Measurements from ENCODE around the gene IFIT5. TPM values are rescaled to one million over a fixed set of nuclear protein-coding genes. Genes with fewer than 3 reads are reported as not detected.

IFIT5 gene
- total and polyA plus RNA-seq, 11 donors = 5.4 to 21.0 (median 10.2) TPM

DNA sequence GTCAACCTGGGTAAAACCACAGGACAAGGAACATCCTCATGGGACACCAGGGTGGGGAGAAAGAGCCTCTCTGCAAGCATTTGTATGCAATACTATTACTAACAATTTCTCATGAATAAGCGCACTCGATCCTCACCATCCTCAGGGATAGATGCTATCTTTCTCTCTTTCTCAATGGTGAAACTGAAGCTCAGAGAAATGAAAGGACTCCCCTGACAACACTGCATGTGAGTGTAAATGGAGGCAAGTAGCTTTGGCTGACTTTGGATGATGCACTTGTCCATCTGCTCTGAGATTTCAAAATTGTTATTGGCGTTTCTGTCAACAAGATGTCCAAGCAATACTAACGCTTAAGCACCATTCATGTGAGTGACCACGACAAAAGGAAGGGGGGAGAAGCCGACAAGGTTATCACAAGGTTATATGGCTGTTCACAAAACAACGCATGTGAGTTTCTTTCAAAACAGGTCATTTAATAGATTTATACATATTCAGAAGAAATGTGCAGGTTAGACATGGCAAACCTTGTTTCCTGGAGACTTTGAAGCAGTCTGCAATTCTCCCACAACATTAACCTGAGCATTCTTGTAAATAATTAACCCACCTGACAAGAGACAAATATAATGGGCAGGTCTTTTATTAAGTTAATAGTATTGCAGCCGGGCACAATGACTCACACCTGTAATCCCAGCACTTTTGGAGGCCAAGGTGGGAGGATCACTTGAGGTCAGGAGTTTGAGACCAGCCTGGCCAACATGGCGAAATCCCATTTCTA, 54.0 kb downstream of the IFIT5 start:
- Histone ChIP-seq H3K4me1 (peaks cover 0 to 25% (median 0%) of the 10 kb centered on the region in 12 donors), H3K9me3 (no peaks in the 10 kb centered on the region), H3K27me3 (no peaks in the 10 kb centered on the region), H3K4me3 (no peak overlapping the region), H3K36me3 (no peaks in the 10 kb centered on the region), H3K27ac (no peak overlapping the region)
- WGBS, 4 donors = 85 to 93% (median 86%) methylated on average over 9 of the region's 9 CpGs
- intact Hi-C loops (cut with DNase I) = loop anchor here in 1 of 10 donors (5.0 kb wide), 1 partner anchor 94 kb away; no protein-coding TSS in a partner anchor
- ATAC-seq = no peak
- TF ChIP-seq, protein P1, sequence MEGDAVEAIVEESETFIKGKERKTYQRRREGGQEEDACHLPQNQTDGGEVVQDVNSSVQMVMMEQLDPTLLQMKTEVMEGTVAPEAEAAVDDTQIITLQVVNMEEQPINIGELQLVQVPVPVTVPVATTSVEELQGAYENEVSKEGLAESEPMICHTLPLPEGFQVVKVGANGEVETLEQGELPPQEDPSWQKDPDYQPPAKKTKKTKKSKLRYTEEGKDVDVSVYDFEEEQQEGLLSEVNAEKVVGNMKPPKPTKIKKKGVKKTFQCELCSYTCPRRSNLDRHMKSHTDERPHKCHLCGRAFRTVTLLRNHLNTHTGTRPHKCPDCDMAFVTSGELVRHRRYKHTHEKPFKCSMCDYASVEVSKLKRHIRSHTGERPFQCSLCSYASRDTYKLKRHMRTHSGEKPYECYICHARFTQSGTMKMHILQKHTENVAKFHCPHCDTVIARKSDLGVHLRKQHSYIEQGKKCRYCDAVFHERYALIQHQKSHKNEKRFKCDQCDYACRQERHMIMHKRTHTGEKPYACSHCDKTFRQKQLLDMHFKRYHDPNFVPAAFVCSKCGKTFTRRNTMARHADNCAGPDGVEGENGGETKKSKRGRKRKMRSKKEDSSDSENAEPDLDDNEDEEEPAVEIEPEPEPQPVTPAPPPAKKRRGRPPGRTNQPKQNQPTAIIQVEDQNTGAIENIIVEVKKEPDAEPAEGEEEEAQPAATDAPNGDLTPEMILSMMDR (IDR thresholded peaks at IDR 0.05) = no peak
- TF ChIP-seq POLR2A (IDR thresholded peaks at IDR 0.05) = no peak
- no peak for DNase-seq

DNA sequence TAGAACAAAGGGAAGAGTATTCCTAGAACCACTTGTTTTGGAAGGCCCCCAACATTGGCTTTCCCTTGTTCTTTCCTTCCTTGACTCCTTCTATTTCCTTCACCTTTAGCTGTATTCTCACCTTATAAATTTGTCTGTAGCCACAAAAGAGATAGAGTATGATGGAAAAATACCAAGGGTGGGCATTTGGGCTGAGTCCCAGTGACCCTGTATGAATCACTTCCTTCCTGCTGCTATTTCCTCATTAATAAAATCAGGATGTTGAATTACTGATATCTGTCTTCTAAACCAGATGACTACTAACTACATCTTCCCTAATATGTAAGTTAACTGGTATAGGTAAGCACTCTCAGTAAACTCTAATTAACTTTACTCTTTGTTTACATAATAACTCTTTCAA, 55.1 kb downstream of the IFIT5 start:
- TF ChIP-seq, protein P1 (IDR thresholded peaks at IDR 0.05) = no peak
- Histone ChIP-seq H3K9me3 (no peaks in the 10 kb centered on the region), H3K27me3 (no peaks in the 10 kb centered on the region), H3K27ac (no peak overlapping the region), H3K4me3 (no peak overlapping the region), H3K4me1 (peaks cover 0 to 29% (median 6%) of the 10 kb centered on the region in 12 donors), H3K36me3 (no peaks in the 10 kb centered on the region)
- DNase-seq (no peak), ATAC-seq (no peak)
- intact Hi-C loops (cut with DNase I) = loop anchor here in 1 of 10 donors (5.0 kb wide), 1 partner anchor 93 kb away; no protein-coding TSS in a partner anchor

Other genes starting within 250 kb of the IFIT5 start
- gene CH25H, start 207.3 kb upstream of the IFIT5 start, total RNA-seq = 1 to 10 TPM in 3 of 9 donors, under 1 TPM in 6; 0.28 to 3.5 (median 0.42) TPM
- under 1 TPM; 0.24 to 0.27 TPM for gene CH25H, start 207.3 kb upstream of the IFIT5 start, polyA plus RNA-seq
- gene LIPA, start 162.8 kb upstream of the IFIT5 start, total RNA-seq = 100 to 1,000 TPM in 1 of 9 donors, 10 to 100 TPM in 8; 13.6 to 127 (median 18.8) TPM
- gene LIPA, start 162.8 kb upstream of the IFIT5 start, polyA plus RNA-seq = 10 to 100 TPM in 1 of 2 donors, 1 to 10 TPM in 1; 4.8 to 22.1 TPM
- gene IFIT2, start 112.5 kb upstream of the IFIT5 start, total RNA-seq = 10 to 100 TPM in 3 of 9 donors, 1 to 10 TPM in 6; 2.3 to 30.2 (median 5.3) TPM
- 1 to 10 TPM; 2.1 to 2.8 TPM for gene IFIT2, start 112.5 kb upstream of the IFIT5 start, polyA plus RNA-seq
- gene IFIT3, start 86.6 kb upstream of the IFIT5 start, total RNA-seq = 100 to 1,000 TPM in 1 of 9 donors, 10 to 100 TPM in 4, 1 to 10 TPM in 4; 4.4 to 107 (median 12.1) TPM
- 1 to 10 TPM; 4.6 to 5.0 TPM for gene IFIT3, start 86.6 kb upstream of the IFIT5 start, polyA plus RNA-seq
- gene IFIT1B, start 36.5 kb upstream of the IFIT5 start, total RNA-seq = under 1 TPM in 2 of 9 donors, not detected in 7; 0.24 to 0.25 TPM
- gene IFIT1B, start 36.5 kb upstream of the IFIT5 start, polyA plus RNA-seq = not detected
- gene IFIT1, start 21.9 kb upstream of the IFIT5 start, total RNA-seq = 10 to 100 TPM; 13.8 to 58.2 (median 25.6) TPM
- 10 to 100 TPM in 1 of 2 donors, 1 to 10 TPM in 1; 5.5 to 23.4 TPM for gene IFIT1, start 21.9 kb upstream of the IFIT5 start, polyA plus RNA-seq
- 1 to 10 TPM; 2.0 to 6.6 (median 2.9) TPM for gene SLC16A12, start 121.0 kb downstream of the IFIT5 start, total RNA-seq
- 1 to 10 TPM; 1.7 to 4.3 TPM for gene SLC16A12, start 121.0 kb downstream of the IFIT5 start, polyA plus RNA-seq
- gene PANK1, start 230.7 kb downstream of the IFIT5 start, total RNA-seq = 10 to 100 TPM in 8 of 9 donors, 1 to 10 TPM in 1; 9.6 to 24.7 (median 19.1) TPM
- 1 to 10 TPM; 3.6 to 8.4 TPM for gene PANK1, start 230.7 kb downstream of the IFIT5 start, polyA plus RNA-seq

Data from heart left ventricle (tissue), 16 donors.